ENCODE results near the gene DHDH. TPM values are rescaled to one million over a fixed set of nuclear protein-coding genes. Genes with fewer than 3 reads are reported as not detected.
A peak's percentile ranks its signal among the peaks of the same experiment; 100 is the strongest.
"Not testable (repeated sequence)": the region's sequence is repeated elsewhere in the genome, so short reads cannot be mapped to it uniquely, and the experiment has no call there.

The DHDH gene
- total and polyA plus RNA-seq, 2 experiments from 2014 or later, result 2.2 to 10.2 TPM

DNA sequence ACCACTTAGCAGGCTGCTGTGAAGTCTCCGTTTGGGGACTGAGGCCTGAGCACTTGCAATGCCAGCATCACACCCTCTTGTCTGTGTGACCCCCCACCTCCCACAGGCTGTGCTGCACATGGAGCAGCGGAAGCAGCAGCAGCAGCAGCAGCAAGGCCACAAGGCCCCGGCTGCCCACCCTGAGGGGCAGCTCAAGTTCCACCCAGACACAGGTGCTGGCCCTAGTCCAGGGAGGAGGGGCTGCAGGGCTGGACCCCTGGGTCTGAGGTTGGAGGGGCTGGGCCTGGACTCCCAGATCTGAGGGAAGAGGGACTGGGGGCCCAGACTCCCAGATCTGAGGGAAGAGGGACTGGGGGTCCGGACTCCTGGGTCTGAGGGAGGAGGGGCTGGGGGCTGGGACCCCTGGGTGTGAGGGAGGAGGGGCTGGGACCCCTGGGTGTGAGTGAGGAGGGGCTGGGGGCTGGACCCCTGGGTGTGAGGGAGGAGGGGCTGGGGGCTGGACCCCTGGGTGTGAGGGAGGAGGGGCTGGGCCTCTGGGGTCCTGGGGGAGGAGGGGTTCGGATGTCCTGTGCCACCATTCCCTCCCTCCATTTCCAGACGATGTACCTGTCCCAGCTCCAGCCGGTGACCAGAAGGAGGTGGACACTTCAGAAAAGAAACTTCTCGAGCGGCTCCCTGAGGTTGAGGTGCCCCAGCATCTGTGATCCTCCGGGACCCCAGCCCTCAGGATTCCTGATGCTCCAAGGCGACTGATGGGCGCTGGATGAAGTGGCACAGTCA lies 11.6 kb upstream of the DHDH start:
- H3K36me3 ChIP-seq, result peaks cover 13% of the 10 kb centered on the region

DNA sequence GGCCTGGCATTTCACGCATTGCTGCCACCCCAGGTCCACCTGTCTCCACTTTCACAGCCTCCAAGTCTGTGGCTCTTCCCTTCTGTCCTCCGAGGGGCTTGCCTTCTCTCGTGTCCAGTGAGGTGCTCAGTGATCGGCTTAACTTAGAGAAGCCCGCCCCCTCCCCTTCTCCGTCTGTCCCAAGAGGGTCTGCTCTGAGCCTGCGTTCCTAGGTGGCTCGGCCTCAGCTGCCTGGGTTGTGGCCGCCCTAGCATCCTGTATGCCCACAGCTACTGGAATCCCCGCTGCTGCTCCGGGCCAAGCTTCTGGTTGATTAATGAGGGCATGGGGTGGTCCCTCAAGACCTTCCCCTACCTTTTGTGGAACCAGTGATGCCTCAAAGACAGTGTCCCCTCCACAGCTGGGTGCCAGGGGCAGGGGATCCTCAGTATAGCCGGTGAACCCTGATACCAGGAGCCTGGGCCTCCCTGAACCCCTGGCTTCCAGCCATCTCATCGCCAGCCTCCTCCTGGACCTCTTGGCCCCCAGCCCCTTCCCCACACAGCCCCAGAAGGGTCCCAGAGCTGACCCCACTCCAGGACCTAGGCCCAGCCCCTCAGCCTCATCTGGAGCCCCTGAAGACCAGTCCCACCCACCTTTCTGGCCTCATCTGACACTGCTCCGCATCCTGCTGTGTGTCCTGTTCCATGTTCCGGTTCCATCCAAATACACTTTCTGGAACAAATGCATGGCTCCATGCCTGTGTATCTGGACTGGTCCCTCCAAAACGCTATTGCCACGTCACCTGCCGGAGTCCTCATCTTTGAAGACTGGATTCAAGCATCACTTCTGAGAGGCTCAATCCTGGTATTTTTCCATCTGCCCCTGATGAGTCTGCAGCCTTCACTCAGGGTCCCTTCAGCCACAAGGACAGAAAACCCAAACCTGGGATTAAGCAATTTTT lies 10.7 kb upstream of the DHDH start:
- TF ChIP-seq, protein P1, sequence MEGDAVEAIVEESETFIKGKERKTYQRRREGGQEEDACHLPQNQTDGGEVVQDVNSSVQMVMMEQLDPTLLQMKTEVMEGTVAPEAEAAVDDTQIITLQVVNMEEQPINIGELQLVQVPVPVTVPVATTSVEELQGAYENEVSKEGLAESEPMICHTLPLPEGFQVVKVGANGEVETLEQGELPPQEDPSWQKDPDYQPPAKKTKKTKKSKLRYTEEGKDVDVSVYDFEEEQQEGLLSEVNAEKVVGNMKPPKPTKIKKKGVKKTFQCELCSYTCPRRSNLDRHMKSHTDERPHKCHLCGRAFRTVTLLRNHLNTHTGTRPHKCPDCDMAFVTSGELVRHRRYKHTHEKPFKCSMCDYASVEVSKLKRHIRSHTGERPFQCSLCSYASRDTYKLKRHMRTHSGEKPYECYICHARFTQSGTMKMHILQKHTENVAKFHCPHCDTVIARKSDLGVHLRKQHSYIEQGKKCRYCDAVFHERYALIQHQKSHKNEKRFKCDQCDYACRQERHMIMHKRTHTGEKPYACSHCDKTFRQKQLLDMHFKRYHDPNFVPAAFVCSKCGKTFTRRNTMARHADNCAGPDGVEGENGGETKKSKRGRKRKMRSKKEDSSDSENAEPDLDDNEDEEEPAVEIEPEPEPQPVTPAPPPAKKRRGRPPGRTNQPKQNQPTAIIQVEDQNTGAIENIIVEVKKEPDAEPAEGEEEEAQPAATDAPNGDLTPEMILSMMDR (IDR thresholded peaks at IDR 0.05; ENCODE audit: low read depth, low read length), result no peak
- Histone ChIP-seq H3K9me3 (ENCODE audit: low read depth) (no peaks in the 10 kb centered on the region), H3K4me3 (no peak overlapping the region), H3K27ac (no peak overlapping the region), H3K4me1 (ENCODE audit: low read depth) (no peaks in the 10 kb centered on the region), H3K36me3 (peaks cover 13% of the 10 kb centered on the region), H3K27me3 (no peaks in the 10 kb centered on the region)
- DNase-seq (ENCODE audit: low read depth in 1 of 2, low spot score in 1 of 2), result no peak

More for the DNA sequence above, 11.6 kb upstream of the DHDH start:
- Histone ChIP-seq H3K4me1 (ENCODE audit: low read depth) (no peaks in the 10 kb centered on the region), H3K27ac (no peak overlapping the region), H3K27me3 (no peaks in the 10 kb centered on the region), H3K9me3 (ENCODE audit: low read depth) (no peaks in the 10 kb centered on the region), H3K4me3 (no peak overlapping the region)
- DNase-seq (ENCODE audit: low read depth in 1 of 2, low spot score in 1 of 2), result no peak
- TF ChIP-seq, protein P1 (IDR thresholded peaks at IDR 0.05; ENCODE audit: low read depth, low read length), result no peak

DNA sequence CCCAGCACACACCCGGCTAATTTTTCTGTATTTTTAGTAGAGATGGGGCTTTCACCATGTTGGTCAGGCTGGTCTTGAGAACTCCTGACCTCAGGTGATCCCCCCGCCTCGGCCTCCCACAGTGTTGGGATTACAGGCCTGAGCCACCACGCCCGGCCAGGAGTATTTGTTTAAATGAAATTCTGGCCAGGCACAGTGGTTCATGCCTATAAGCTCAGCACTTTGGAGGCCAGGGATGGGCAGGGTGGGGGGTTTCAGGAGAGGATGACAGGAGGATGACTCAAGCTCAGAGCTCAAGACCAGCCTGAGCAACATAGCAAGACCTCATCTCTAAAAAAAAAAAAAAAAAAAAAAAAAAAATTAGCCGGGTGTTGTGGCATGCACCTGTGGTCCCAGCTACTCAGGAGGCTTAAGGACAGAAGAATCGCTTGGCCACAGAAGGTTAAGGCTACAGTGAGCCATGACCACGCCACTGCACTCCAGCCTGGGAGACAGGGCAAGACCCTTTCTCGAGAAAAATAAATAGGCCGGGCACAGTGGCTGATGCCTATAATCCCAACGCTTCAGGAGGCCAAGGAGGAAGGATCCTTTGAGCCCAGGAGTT lies 8.2 kb upstream of the DHDH start:
- TF ChIP-seq, protein P1 (IDR thresholded peaks at IDR 0.05; ENCODE audit: low read depth, low read length), result no peak
- no peaks in the 10 kb centered on the region for H3K9me3 ChIP-seq (ENCODE audit: low read depth)
- H3K27me3 ChIP-seq, result no peaks in the 10 kb centered on the region
- H3K4me3 ChIP-seq, result no peak overlapping the region
- H3K36me3 ChIP-seq, result peaks cover 6% of the 10 kb centered on the region
- DNase-seq (ENCODE audit: low read depth in 1 of 2, low spot score in 1 of 2), result peak in 1 of 2 donors; percentile 33
- H3K27ac ChIP-seq, result no peak overlapping the region
- H3K4me1 ChIP-seq (ENCODE audit: low read depth), result no peaks in the 10 kb centered on the region

DNA sequence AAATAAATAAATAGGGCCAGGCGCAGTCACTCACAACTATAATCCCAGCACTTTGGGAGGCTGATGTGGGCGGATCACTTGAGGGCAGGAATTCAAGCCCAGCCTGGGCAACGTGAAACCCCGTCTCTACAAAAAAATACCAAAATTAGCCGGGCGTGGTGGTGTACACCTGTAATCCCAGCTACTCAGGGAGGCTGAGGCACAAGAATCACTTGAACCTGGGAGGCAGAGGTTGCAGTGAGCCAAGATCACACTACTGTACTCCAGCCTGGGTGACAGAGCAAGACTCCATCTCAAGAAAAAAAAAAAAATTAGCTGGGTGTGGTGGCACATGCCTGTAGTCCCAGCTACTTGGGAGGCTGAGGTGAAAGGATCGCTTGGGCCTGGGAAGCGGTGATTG lies 7.6 kb upstream of the DHDH start:
- not testable (repeated sequence) for H3K9me3 ChIP-seq (ENCODE audit: low read depth); DNase-seq (ENCODE audit: low read depth in 1 of 2, low spot score in 1 of 2); H3K4me1 ChIP-seq (ENCODE audit: low read depth); H3K27me3 ChIP-seq; H3K4me3 ChIP-seq; H3K36me3 ChIP-seq; H3K27ac ChIP-seq

DNA sequence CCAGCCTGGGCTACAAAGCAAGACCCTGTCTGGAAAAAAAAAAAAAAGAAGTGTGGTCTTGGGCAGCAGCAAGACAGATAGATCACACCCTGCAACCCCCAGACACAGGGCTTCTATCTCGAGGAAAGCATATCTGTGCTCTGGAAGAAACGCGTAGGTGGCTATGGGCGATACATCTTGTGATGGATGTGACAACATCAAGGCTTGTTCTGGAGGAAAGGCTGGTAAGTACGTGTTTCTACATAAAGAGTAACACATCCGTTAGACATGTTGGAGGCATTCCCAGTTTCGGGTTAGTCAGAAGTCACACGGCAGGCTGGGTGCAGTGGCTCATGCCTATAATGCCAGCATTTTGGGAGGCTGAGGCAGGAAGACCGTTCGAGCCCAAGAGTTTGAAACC lies 6.6 kb upstream of the DHDH start:
- Histone ChIP-seq H3K27ac (no peak overlapping the region), H3K9me3 (ENCODE audit: low read depth) (no peaks in the 10 kb centered on the region), H3K27me3 (peaks cover under 1% of the 10 kb centered on the region), H3K4me3 (no peak overlapping the region), H3K36me3 (no peaks in the 10 kb centered on the region), H3K4me1 (ENCODE audit: low read depth) (no peaks in the 10 kb centered on the region)
- DNase-seq (ENCODE audit: low read depth in 1 of 2, low spot score in 1 of 2), result peak in 1 of 2 donors; percentile 97
- TF ChIP-seq, protein P1 (IDR thresholded peaks at IDR 0.05; ENCODE audit: low read depth, low read length), result no peak

DNA sequence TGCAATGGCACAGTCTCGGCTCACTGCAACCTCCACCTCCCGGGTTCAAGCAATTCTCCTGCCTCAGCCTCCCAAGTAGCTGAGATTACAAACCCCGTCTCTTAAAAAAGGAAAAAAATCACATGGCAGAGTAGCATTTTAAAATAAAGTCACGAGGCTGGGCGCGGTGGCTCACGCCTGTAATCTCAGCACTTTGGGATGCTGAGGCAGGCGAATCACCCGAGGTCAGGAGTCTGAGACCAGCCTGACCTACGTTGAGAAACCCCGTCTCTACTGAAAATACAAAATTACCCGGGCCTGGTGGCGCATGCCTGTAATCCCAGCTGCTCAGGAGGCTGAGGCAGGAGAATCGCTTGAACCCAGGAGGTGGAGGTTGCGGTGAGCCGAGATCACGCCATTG lies 5.8 kb upstream of the DHDH start:
- H3K36me3 ChIP-seq; H3K27ac ChIP-seq; H3K4me3 ChIP-seq; H3K9me3 ChIP-seq (ENCODE audit: low read depth); H3K4me1 ChIP-seq (ENCODE audit: low read depth); H3K27me3 ChIP-seq; DNase-seq (ENCODE audit: low read depth in 1 of 2, low spot score in 1 of 2): not testable (repeated sequence)
